ENCODE measurements around the gene ANAPC13. TPM values are rescaled to one million over a fixed set of nuclear protein-coding genes. Genes with fewer than 3 reads are reported as not detected.

ANAPC13 gene
- total and polyA plus RNA-seq, 10 donors = 31.1 to 64.8 (median 50.3) TPM

GRCh38 chr3:134459562-134459961 lies 26.2 kb downstream of the ANAPC13 start:
- no peak overlapping the region for H3K4me3 ChIP-seq
- intact Hi-C loops (cut with DNase I; ENCODE audit: low total_unique reads) = no loop called here
- H3K36me3 ChIP-seq = no peaks in the 10 kb centered on the region
- peaks cover 0 to 12% (median 0%) of the 10 kb centered on the region in 7 donors for H3K27me3 ChIP-seq (replicated peaks in 1 of 7)
- H3K27ac ChIP-seq = no peak overlapping the region
- no peak for DNase-seq
- no peak for TF ChIP-seq POLR2AphosphoS5 (IDR thresholded peaks at IDR 0.05)
- TF ChIP-seq POLR2A (IDR thresholded peaks at IDR 0.05) = no peak
- TF ChIP-seq, protein P1, sequence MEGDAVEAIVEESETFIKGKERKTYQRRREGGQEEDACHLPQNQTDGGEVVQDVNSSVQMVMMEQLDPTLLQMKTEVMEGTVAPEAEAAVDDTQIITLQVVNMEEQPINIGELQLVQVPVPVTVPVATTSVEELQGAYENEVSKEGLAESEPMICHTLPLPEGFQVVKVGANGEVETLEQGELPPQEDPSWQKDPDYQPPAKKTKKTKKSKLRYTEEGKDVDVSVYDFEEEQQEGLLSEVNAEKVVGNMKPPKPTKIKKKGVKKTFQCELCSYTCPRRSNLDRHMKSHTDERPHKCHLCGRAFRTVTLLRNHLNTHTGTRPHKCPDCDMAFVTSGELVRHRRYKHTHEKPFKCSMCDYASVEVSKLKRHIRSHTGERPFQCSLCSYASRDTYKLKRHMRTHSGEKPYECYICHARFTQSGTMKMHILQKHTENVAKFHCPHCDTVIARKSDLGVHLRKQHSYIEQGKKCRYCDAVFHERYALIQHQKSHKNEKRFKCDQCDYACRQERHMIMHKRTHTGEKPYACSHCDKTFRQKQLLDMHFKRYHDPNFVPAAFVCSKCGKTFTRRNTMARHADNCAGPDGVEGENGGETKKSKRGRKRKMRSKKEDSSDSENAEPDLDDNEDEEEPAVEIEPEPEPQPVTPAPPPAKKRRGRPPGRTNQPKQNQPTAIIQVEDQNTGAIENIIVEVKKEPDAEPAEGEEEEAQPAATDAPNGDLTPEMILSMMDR (IDR thresholded peaks at IDR 0.05 in 8 of 11, conservative IDR thresholded peaks at IDR 0.05 in 3 of 11) = no peak
- H3K4me1 ChIP-seq = peaks cover 0 to 24% (median 3%) of the 10 kb centered on the region in 6 donors
- no peaks in the 10 kb centered on the region for H3K9me3 ChIP-seq
- WGBS, 5 donors = 81 to 91% (median 89%) methylated on average over 4 of the region's 4 CpGs

GRCh38 chr3:134458406-134458945 lies 27.3 kb downstream of the ANAPC13 start:
- H3K4me3 ChIP-seq = no peak overlapping the region

DNA sequence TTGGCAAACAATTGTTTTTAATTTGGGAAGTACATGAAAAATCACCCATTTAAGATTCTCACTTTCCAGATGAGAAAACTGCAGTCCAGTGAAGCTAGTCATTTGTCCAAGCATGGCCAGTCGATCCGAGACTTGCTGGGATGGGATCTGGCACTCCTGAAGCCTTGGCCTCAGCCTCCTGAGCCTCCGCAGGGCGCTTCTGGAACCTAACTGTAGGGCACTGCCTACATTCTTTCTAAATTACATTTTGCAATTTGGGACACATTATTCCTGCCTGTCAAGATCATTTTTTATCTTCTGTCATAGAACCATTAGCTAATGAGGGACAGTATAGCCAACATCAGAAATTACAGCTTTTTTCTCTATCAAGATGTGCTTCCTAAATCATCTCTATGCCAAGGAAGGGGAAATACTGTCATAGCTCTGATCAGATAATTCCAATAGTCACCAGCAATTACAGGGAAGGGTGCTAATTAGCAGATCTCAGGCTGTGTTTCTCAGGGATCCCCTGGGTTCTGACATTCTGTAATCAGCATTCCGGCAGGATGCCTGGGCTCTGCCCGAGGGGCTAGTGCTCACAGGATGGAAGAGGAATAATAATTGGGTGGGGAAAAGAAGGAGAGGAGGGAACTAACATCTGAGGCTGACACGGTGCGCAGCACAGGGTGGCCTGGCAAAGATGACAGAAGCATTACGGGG lies 28.3 kb downstream of the ANAPC13 start:
- H3K36me3 ChIP-seq = no peaks in the 10 kb centered on the region
- H3K27me3 ChIP-seq (replicated peaks in 1 of 7) = peaks cover 0 to 12% (median 0%) of the 10 kb centered on the region in 7 donors
- WGBS, 5 donors = 85 to 96% (median 87%) methylated on average over 9 of the region's 9 CpGs
- DNase-seq = no peak
- no peaks in the 10 kb centered on the region for H3K9me3 ChIP-seq
- intact Hi-C loops (cut with DNase I; ENCODE audit: low total_unique reads) = no loop called here
- H3K4me1 ChIP-seq = peaks cover 0 to 9% (median 0%) of the 10 kb centered on the region in 6 donors
- no peak overlapping the region for H3K27ac ChIP-seq
- H3K4me3 ChIP-seq = no peak overlapping the region
- TF ChIP-seq POLR2AphosphoS5 (IDR thresholded peaks at IDR 0.05) = no peak
- no peak for TF ChIP-seq POLR2A (IDR thresholded peaks at IDR 0.05)
- TF ChIP-seq, protein P1 (IDR thresholded peaks at IDR 0.05 in 8 of 11, conservative IDR thresholded peaks at IDR 0.05 in 3 of 11) = no peak

More at GRCh38 chr3:134458406-134458945, 27.3 kb downstream of the ANAPC13 start:
- no peaks in the 10 kb centered on the region for H3K36me3 ChIP-seq
- DNase-seq = no peak
- peaks cover 0 to 12% (median 0%) of the 10 kb centered on the region in 7 donors for H3K27me3 ChIP-seq (replicated peaks in 1 of 7)
- no peak overlapping the region for H3K27ac ChIP-seq
- no peaks in the 10 kb centered on the region for H3K9me3 ChIP-seq
- intact Hi-C loops (cut with DNase I; ENCODE audit: low total_unique reads) = no loop called here
- no peak for TF ChIP-seq POLR2A (IDR thresholded peaks at IDR 0.05)
- TF ChIP-seq, protein P1 (IDR thresholded peaks at IDR 0.05 in 8 of 11, conservative IDR thresholded peaks at IDR 0.05 in 3 of 11) = no peak
- TF ChIP-seq POLR2AphosphoS5 (IDR thresholded peaks at IDR 0.05) = no peak
- peaks cover 0 to 18% (median 2%) of the 10 kb centered on the region in 6 donors for H3K4me1 ChIP-seq
- WGBS, 5 donors = 86 to 95% (median 88%) methylated on average over 10 of the region's 10 CpGs

DNA sequence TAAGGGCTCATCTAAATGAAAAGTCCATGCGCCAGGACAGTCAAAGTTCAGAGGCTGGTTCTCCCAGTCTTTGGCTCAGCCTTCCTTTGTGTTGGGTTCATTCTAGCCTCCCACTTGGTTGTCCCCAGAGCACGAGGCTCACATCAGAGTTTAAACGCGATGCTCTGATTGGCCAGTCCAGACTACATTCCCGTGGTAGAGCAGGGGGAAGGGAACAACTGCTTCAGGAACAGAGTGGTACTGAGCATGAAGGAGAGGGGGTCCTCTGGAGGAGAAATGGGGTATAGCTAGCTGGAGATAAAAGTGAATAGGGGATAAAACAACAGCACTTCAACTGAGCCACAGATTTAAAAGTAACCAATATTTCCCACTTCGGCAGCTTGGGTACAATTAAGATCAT lies 32.2 kb downstream of the ANAPC13 start:
- DNase-seq = no peak
- TF ChIP-seq POLR2A (IDR thresholded peaks at IDR 0.05) (no peak), POLR2AphosphoS5 (IDR thresholded peaks at IDR 0.05) (no peak)
- TF ChIP-seq, protein P1 (IDR thresholded peaks at IDR 0.05 in 8 of 11, conservative IDR thresholded peaks at IDR 0.05 in 3 of 11) = no peak
- 61 to 77% (median 73%) methylated on average over 6 of the region's 6 CpGs for WGBS, 5 donors
- intact Hi-C loops (cut with DNase I; ENCODE audit: low total_unique reads) = no loop called here
- H3K9me3 ChIP-seq = no peaks in the 10 kb centered on the region
- no peak overlapping the region for H3K27ac ChIP-seq
- H3K4me1 ChIP-seq = peaks cover 0 to 8% (median 0%) of the 10 kb centered on the region in 6 donors
- H3K36me3 ChIP-seq = no peaks in the 10 kb centered on the region
- H3K4me3 ChIP-seq = no peak overlapping the region
- peaks cover 0 to 12% (median 0%) of the 10 kb centered on the region in 7 donors for H3K27me3 ChIP-seq (replicated peaks in 1 of 7)
